Lung (tissue), 12 donors: ENCODE measurements around the gene BFSP1. TPM values are rescaled to one million over a fixed set of nuclear protein-coding genes. Genes with fewer than 3 reads are reported as not detected.

Source experiments
- ATAC-seq: fragments of 200-7000 bp; cut with Tn5 transposase; one replicate; pipeline ENCODE4 v1.9.1; 2020; ENCODE audit warnings: moderate number of reproducible peaks; ENCODE audit not compliant: insufficient read depth, low FRiP score
- DNase-seq, 3 donors: peaks; one replicate each; pipeline ENCODE4 v3.0.0-alpha.2; 2013 to 2017
- H3K27ac ChIP-seq, 2 donors: one replicate each; pipeline ENCODE4 v1.5.1; 2013; ENCODE audit warnings: mild to moderate bottlenecking in 2 of 2, moderate library complexity in 2 of 2, control low read depth in 1 of 2, inconsistent platforms in 1 of 2, low read depth in 1 of 2, low read length in 1 of 2
- H3K27me3 ChIP-seq, 3 donors: one replicate each; pipeline ENCODE4 v1.5.1; 2013; ENCODE audit warnings: low read length in 2 of 3; ENCODE audit not compliant: control insufficient read depth in 3 of 3, insufficient read depth in 3 of 3
- H3K36me3 ChIP-seq, 4 donors: one replicate each; pipeline ENCODE4 v1.5.1; 2013; ENCODE audit warnings: low read length in 4 of 4, mild to moderate bottlenecking in 1 of 4, moderate library complexity in 1 of 4; ENCODE audit not compliant: control insufficient read depth in 4 of 4, insufficient read depth in 4 of 4
- H3K4me1 ChIP-seq, 5 donors: one replicate each; pipeline ENCODE4 v1.5.1; 2013; ENCODE audit warnings: low read length in 5 of 5, mild to moderate bottlenecking in 2 of 5, moderate library complexity in 1 of 5; ENCODE audit not compliant: control insufficient read depth in 5 of 5, insufficient read depth in 5 of 5
- H3K4me3 ChIP-seq: one replicate; pipeline ENCODE4 v1.5.1; 2013; ENCODE audit warnings: mild to moderate bottlenecking, control low read depth, moderate library complexity
- H3K9ac ChIP-seq, 2 donors: one replicate each; pipeline ENCODE4 v1.5.1; 2013; ENCODE audit warnings: low read length in 2 of 2, control low read depth in 1 of 2; ENCODE audit not compliant: insufficient read depth in 1 of 2
- H3K9me3 ChIP-seq, 4 donors: one replicate each; pipeline ENCODE4 v1.5.1; 2013; ENCODE audit warnings: low read length in 3 of 4, mild to moderate bottlenecking in 1 of 4, moderate library complexity in 1 of 4; ENCODE audit not compliant: control insufficient read depth in 4 of 4, insufficient read depth in 3 of 4
- WGBS, 2 donors: extraction: QIAGEN DNeasy Blood & Tissue Kit; methylation state at CpG; one replicate each; pipeline ENCODE4 v1.1.7; 2013; 5-methylcytosine and 5-hydroxymethylcytosine counted together
- polyA plus RNA-seq, 2 donors: library from polyadenylated mRNA; stranded (reverse); fragments of 200-250 nt; gene quantifications; one replicate each; pipeline ENCODE4 v1.2.1, GENCODE V29; 2013
- total RNA-seq, 2 donors: library from RNA; depleted of rRNA in 1 of 2; stranded (reverse); fragments of >200 nt in 1 of 2; gene quantifications; one replicate each; pipeline ENCODE4 v1.2.1, GENCODE V29; 2014 to 2021
- TF ChIP-seq, protein P1 (sequence below): IDR thresholded peaks from 2 replicates; pipeline ENCODE4 v1.5.1; 2012; ENCODE audit warnings: mild to moderate bottlenecking; ENCODE audit errors: control extremely low read depth, extremely low read depth
- donor health status: control.
- donor health status: control.
- donor health status: Bipolar disorder and iron deficiency.
- donor health status: healthy.
- donor health status: DM: yes; HTN: yes; CAD: no.

The BFSP1 gene
- total and polyA plus RNA-seq, 4 donors: 0.65 to 2.8 (median 1.8) TPM

DNA sequence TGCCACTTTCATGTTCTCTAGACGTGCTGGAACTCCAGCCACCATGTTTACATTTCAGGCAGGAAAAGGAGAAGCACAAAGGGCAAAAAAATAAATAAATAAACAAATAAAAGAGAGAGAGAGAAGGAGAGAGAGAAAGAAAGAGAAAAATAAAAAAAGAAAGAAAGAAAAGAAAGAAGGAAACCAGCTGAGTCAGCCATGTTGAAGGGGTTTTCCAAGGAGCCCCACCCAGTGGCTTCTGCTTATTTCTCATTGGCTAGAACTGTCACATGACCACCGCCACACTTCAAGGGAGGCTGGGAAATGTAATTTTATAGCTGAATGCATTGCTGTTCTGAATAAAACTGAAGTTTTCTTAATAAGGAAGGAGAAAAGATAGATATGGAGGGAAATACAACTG is 71.1 kb downstream of the BFSP1 start:
- WGBS, 2 donors: 74 to 78% methylated on average over 2 of the region's 2 CpGs
- H3K36me3 ChIP-seq: no peaks in the 10 kb centered on the region
- peaks cover 0 to 2% (median 0%) of the 10 kb centered on the region in 4 donors for H3K9me3 ChIP-seq
- TF ChIP-seq, protein P1, sequence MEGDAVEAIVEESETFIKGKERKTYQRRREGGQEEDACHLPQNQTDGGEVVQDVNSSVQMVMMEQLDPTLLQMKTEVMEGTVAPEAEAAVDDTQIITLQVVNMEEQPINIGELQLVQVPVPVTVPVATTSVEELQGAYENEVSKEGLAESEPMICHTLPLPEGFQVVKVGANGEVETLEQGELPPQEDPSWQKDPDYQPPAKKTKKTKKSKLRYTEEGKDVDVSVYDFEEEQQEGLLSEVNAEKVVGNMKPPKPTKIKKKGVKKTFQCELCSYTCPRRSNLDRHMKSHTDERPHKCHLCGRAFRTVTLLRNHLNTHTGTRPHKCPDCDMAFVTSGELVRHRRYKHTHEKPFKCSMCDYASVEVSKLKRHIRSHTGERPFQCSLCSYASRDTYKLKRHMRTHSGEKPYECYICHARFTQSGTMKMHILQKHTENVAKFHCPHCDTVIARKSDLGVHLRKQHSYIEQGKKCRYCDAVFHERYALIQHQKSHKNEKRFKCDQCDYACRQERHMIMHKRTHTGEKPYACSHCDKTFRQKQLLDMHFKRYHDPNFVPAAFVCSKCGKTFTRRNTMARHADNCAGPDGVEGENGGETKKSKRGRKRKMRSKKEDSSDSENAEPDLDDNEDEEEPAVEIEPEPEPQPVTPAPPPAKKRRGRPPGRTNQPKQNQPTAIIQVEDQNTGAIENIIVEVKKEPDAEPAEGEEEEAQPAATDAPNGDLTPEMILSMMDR: no peak
- no peaks in the 10 kb centered on the region for H3K27me3 ChIP-seq
- H3K9ac ChIP-seq: no peak overlapping the region
- H3K27ac ChIP-seq: no peak overlapping the region
- no peak for DNase-seq
- no peak overlapping the region for H3K4me3 ChIP-seq
- H3K4me1 ChIP-seq: no peaks in the 10 kb centered on the region
- ATAC-seq: no peak

DNA sequence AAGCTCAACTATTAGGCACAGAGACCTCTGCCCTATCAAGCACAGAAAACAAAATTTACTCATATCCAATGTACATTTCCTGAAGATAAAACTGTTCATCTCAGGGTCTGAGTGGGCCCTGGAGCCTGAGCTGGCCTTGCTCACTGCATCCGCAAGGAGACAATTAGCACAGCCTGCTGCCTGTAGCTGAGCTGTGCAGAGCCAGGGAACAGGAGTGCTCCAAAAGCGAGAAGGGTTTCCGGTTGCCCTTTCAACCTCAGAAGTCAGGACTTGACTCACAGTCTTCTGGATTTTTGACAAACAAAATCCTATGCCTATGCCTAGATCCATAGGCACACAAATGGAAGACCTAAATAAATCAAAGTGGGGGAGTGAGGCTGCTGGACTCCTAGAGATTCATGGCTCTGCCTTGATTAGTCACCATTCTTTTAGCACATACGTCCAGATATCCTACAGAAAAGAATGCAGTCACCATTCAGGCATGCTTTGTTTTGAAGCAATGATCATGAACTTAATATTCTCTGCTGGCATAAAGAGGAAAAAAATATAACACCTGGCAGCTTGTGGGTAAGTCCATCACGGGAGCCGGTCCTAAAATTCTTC is 73.5 kb downstream of the BFSP1 start:
- Histone ChIP-seq H3K9ac (no peak overlapping the region), H3K4me3 (no peak overlapping the region), H3K9me3 (peaks cover 0 to 5% (median 0%) of the 10 kb centered on the region in 4 donors), H3K27ac (no peak overlapping the region), H3K27me3 (peaks cover 0 to 2% (median 2%) of the 10 kb centered on the region in 3 donors), H3K4me1 (no peaks in the 10 kb centered on the region), H3K36me3 (no peaks in the 10 kb centered on the region)
- 85 to 91% methylated on average over 6 of the region's 6 CpGs for WGBS, 2 donors
- TF ChIP-seq, protein P1: no peak
- ATAC-seq (no peak), DNase-seq (no peak)

DNA sequence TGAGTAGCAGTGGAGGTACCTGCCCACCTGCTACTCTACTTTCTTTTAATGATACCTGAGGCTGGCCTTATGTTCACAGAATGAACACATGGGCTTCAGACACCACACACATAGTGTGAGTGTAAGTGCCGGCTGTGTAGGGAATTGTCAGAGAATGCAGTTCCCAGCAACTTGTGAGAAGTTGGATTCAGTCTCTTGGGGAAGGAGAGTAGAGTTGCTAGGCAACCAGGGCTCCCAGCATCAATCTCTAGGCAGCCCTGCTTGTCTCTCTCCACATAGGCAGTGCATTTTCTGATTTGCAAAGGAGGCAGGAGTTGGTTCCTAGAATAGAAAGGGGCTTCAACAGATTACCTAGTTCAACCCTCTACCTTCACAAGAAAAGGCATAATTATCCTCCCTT is 74.1 kb downstream of the BFSP1 start:
- Histone ChIP-seq H3K9ac (no peak overlapping the region), H3K4me3 (no peak overlapping the region), H3K27ac (no peak overlapping the region), H3K9me3 (peaks cover 0 to 5% (median 0%) of the 10 kb centered on the region in 4 donors), H3K27me3 (peaks cover 0 to 4% (median 3%) of the 10 kb centered on the region in 3 donors), H3K36me3 (no peaks in the 10 kb centered on the region), H3K4me1 (no peaks in the 10 kb centered on the region)
- no peak for DNase-seq
- WGBS, 2 donors: 68 to 70% methylated on average over 1 of the region's 1 CpG
- no peak for ATAC-seq
- TF ChIP-seq, protein P1: no peak

DNA sequence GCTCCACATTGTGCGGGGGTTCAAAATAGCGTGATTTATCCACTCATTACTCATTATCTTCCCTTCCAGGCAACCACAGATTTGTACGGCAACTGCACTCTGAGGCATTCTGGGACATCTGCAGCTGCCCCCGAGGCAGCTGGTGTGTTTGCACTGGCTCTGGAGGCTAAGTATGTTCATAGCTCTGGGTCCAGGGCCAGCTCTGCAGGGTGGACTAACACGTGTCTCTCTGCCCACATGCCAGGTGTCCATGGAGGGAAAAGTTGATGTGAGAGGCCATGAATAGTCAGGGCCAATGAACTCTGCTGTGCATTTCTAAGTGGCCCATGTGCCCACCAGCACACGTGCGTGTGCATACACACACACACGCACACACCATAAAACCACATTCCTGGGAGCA is 74.9 kb downstream of the BFSP1 start:
- peaks cover 0 to 5% (median 0%) of the 10 kb centered on the region in 4 donors for H3K9me3 ChIP-seq
- no peak for DNase-seq
- TF ChIP-seq, protein P1: no peak
- no peak for ATAC-seq
- no peak overlapping the region for H3K9ac ChIP-seq
- no peak overlapping the region for H3K27ac ChIP-seq
- 86% methylated on average over 8 of the region's 8 CpGs for WGBS, 2 donors
- H3K36me3 ChIP-seq: no peaks in the 10 kb centered on the region
- no peak overlapping the region for H3K4me3 ChIP-seq
- no peaks in the 10 kb centered on the region for H3K4me1 ChIP-seq
- peaks cover 0 to 8% (median 3%) of the 10 kb centered on the region in 3 donors for H3K27me3 ChIP-seq
